NCI-H1694 treated with DMSO at 0.1 percent for 48 hours (cell line): ENCODE data around the gene ERCC6L2.

Experiments
- DNase-seq: peaks from one replicate; lab custom pipeline; 2025; lab: John Stamatoyannopoulos, UW

Gene ERCC6L2

DNA sequence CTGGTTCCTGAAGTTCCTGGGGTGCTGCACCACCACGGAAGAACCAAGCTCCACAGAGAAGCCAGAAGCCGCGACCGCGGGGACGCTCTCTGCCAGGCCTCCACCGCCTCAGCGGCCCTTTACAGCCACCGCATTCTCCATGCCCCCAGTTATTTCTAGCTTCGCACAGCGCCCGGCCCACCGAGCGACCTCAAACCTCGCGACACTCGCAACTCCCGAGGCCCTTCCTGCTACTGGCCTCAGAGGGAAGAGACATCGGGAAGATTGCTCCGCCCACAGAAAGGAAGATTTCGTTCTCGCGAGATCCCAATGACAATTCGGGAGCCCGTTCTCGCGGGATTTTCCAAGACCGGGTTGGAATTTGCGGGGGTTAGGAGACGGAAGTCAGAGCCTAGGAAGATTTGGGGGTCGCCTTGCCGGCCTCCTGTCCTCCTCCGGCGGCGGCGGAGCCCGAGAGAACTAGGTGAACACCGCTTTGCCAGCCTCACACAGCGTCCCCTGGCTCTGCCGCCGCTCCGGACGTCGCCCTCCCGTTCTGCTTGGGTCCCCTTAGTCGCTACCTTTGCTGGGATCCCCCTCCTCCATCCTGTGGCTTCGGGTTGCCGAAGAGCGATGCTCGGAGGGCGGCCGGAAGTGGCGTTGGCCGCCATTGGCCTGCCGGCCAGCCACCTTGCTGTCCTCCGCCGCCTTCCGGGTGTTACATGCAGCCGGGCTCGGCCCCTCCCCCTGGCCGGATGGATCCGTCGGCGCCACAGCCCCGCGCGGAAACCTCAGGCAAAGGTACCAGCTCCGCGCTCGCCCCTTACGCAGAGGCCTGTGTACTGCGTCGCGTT lies at the start of gene ERCC6L2:
Gene ERCC6L2, plus strand, starts transcription at position 387 of the 833 bp plus-strand sequence. Its CDS starts 348 bp downstream, at position 735.
- peak; percentile 94 for DNase-seq

GRCh38 chr9:95826183-95826838 lies 49.2 kb upstream of the ERCC6L2 start:
- DNase-seq = no peak

GRCh38 chr9:95830768-95831167 lies 44.7 kb upstream of the ERCC6L2 start:
- DNase-seq = no peak

DNA sequence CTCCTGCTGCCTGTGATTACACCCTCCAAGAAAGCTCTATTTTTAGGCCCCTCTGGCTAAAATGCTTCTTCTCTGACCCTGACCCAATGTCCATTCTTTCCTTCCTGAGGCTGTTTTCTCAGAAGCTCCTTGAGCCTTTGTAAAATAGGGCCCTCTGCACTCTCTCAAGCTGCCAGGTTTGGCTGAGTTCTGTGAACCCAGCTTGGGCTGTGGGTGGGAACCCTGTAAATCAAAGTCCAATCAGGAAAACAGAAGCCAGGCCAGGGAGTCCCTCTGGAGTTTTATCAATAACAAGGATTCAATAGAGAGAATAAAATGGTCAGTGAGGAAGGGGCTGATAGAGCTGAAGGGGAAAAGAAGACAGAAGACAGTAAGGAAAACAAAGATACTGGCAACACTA lies 43.7 kb upstream of the ERCC6L2 start:
- no peak for DNase-seq

DNA sequence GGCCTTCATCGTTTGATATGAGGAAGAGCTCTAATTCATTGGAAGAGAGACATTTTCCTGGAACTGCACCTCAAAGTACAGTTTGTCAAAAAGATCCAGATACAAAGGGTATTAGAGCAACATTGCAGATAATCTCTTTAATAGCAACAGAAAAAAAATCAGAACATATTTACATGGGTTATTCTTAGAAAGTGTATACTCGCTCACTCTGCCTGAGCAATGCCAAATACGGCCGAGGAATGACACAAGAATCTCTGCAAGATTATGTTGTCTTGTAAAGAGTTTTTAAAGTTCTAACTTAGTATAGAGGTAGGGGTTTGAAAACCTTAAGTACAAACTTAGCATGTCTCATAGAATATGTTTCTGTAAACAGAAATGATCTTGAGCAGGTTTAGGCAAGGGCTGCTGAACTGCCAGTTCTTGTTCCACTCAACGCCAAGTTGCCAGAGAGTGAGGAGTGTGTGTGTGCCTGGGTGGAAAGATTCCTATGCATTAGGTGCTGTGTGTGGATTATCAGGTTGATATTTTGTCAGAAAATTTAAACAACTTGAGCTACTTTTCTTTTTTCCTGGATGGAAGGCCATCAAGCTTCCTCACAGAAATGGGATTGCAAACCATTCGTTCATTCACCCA lies 41.8 kb upstream of the ERCC6L2 start:
- DNase-seq = no peak

- no peak for DNase-seq
Measured at GRCh38 chr9:95834281-95834907, 41.1 kb upstream of the ERCC6L2 start.

DNA sequence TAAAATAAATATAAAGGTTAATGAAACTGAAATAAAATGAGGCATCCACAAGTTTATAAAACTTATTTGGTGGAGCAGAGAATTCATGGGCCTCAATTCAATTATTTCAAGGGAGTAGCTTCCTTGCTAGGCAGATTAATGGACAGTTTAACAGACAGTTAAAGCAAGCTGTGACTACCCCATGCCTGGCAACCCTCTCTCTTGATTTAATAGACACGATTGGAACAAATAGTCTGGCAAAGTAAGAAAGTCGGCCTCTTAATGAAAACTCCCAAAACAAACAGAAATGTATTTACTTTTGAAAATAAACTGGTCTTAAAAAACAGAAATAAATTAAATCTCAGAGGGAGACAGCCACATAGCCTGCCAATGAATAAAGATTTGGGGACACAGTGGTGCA lies 40.1 kb upstream of the ERCC6L2 start:
- DNase-seq = no peak

GRCh38 chr9:95836072-95836471 lies 39.4 kb upstream of the ERCC6L2 start:
- DNase-seq = no peak

- no peak for DNase-seq
Measured at GRCh38 chr9:95839012-95839411, 36.5 kb upstream of the ERCC6L2 start.

DNA sequence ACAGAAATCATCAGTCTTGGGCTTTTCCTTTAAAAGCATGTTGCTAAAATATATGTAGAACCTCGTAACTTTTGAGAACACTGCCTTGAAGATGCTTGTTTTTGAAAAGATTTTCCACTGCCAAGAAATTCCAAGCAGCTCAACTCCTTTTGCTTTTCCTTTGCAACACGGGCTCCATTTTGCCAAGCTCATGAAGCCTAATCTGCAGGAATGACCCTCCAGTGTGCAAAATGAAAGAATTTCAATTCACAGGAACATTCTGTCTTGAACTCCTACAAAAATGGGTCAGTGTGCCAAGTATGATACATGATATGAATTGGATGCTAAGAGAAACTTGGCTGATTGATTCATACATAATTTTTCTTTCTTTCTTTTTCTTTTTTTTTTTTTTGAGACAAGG lies 35.4 kb upstream of the ERCC6L2 start:
- no peak for DNase-seq

GRCh38 chr9:95841377-95841776 lies 34.1 kb upstream of the ERCC6L2 start:
- DNase-seq = no peak

- DNase-seq = no peak
Measured at GRCh38 chr9:95845751-95846150, 29.7 kb upstream of the ERCC6L2 start.

DNA sequence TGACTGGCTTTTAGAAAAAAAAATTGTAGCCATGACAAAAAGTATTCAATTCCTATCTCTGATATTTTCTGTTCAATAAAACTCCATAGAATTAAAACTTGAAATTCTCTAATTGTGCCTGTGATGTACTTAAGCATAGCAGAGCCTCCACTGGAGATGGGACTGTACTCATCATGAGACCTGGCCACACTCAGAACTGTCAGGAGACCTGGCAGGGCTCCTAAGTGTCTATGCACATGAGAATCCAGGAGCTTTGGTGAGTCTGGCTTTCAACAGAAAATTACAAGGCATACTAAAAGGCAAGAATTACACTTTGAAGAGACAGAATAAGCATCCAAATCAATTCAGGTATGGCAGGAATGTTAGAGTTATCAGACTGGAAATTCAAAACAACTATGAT lies 26.7 kb upstream of the ERCC6L2 start:
- no peak for DNase-seq

DNA sequence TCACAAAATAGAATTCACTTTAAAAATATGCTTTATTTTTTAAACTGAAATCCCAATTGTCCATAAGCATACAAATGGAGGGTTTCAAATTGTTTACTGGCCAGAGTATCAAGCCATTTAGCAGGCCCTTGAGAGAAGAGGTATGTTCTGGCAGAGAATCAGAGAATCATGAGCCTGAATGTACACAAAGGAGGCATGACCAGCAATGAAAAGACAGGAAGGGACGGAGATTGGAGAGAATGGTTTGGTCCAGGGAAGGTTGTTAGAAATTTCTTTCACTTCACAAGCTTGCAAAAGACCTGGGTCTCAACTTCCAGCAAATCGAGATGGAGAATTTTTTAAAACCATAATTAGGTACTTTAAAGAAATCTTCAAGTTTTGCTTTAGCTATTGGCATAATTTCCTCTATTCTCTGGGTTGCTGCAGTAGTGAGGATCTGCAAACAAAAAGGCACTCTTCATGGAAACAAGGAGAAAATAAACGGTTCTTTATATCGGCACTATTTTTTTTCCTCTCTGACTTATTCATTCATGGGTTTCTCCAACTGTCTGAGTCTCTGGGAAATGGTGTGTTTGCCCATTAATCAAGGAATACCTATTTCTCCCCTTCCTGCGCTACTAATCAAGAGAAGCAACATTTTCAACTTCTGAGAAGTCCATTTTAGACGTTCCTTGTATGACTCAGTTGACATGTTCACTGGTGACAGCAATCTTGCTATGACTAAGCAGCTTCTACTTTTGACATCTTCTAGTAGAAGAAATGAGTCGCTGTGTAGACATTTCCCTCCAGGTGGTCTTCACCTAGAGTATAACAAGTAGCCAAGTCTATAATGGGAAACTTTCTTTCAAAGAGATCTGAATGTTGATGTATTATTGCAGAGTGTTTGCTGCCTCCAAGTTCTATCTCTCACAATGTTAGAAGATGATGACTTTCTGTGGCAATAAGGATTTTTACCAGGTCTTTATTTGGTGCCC lies 23.1 kb upstream of the ERCC6L2 start:
- DNase-seq = no peak

GRCh38 chr9:95854386-95855020 lies 21.0 kb upstream of the ERCC6L2 start:
- DNase-seq = no peak

- DNase-seq = no peak
Measured at GRCh38 chr9:95855961-95856360, 19.5 kb upstream of the ERCC6L2 start.

- DNase-seq = peak; percentile 1
Measured at GRCh38 chr9:95857124-95857523, 18.4 kb upstream of the ERCC6L2 start.

GRCh38 chr9:95857896-95858295 lies 17.6 kb upstream of the ERCC6L2 start:
- no peak for DNase-seq

- DNase-seq = no peak
Measured at GRCh38 chr9:95862343-95862742, 13.1 kb upstream of the ERCC6L2 start.

- DNase-seq = no peak
Measured at GRCh38 chr9:95864852-95865580, 10.5 kb upstream of the ERCC6L2 start.
